SK-N-SH (cell line): ENCODE measurements around the gene CACUL1. TPM values are rescaled to one million over a fixed set of nuclear protein-coding genes. Genes with fewer than 3 reads are reported as not detected.
A peak's percentile ranks its signal among the peaks of the same experiment; 100 is the strongest.

Experiments used
- CTCF ChIA-PET: fragments of 300-600, 350-600 bp; formaldehyde crosslinking; extraction: SDS; loops from one replicate; lab custom pipeline; 2021; lab: Yijun Ruan, JAX
- POLR2A ChIA-PET: fragments of 350-600 bp; sonication (Branson Sonifier 250); formaldehyde crosslinking; extraction: SDS; loops from one replicate; lab custom pipeline; 2020; ENCODE audit warnings: antibody characterized with exemption, inconsistent platforms; lab: Yijun Ruan, JAX
- DNase-seq: peaks from one replicate; pipeline ENCODE4 v3.0.0; 2012
- H2AFZ ChIP-seq: fragments of 200-600 bp; sonication (generic); 2 replicates; pipeline ENCODE4 v1.8.1; 2016; ENCODE audit warnings: antibody characterized with exemption, mild to moderate bottlenecking, low read depth
- H3F3A ChIP-seq: fragments of 200-600 bp; sonication (generic); replicated peaks from 2 replicates; pipeline ENCODE3; 2016; ENCODE audit warnings: antibody characterized with exemption, mild to moderate bottlenecking; ENCODE audit not compliant: insufficient read depth
- H3K27ac ChIP-seq, 2 experiments: fragments of 200-500 bp in 1 of 2; fragments of 200-600 bp in 1 of 2; sonication (Bioruptor generic) in 1 of 2; sonication (generic), shearing (Covaris generic) in 1 of 2; 2 replicates each; pipeline versions ENCODE4 v1.5.1 to v1.6.1; 2014 to 2016; ENCODE audit warnings: low read depth in 2 of 2, inconsistent platforms in 1 of 2, low read length in 1 of 2, mild to moderate bottlenecking in 1 of 2, mixed read lengths in 1 of 2
- H3K27me3 ChIP-seq: fragments of 200-600 bp; sonication (generic), shearing (Covaris generic); 2 replicates; pipeline ENCODE4 v1.6.1; 2016; ENCODE audit warnings: mixed run types; ENCODE audit not compliant: insufficient read depth
- H3K36me3 ChIP-seq, 2 experiments: fragments of 200-500 bp in 1 of 2; fragments of 200-600 bp in 1 of 2; sonication (Bioruptor generic) in 1 of 2; sonication (generic) in 1 of 2; replicated peaks in 1 of 2; 2 replicates each; pipeline versions ENCODE3 to v1.5.1; 2014 to 2016; ENCODE audit warnings: low read length in 1 of 2, mild to moderate bottlenecking in 1 of 2; ENCODE audit not compliant: insufficient read depth in 2 of 2, control insufficient read depth in 1 of 2
- H3K4me1 ChIP-seq, 2 experiments: fragments of 200-500 bp in 1 of 2; fragments of 200-600 bp in 1 of 2; sonication (Bioruptor generic) in 1 of 2; sonication (generic), shearing (Covaris generic) in 1 of 2; 2 replicates each; pipeline versions ENCODE4 v1.5.1 to v1.6.1; 2014 to 2016; ENCODE audit warnings: low read depth in 1 of 2, low read length in 1 of 2, mixed run types in 1 of 2; ENCODE audit not compliant: insufficient read depth in 2 of 2, control insufficient read depth in 1 of 2
- H3K4me2 ChIP-seq: fragments of 200-600 bp; sonication (generic), shearing (Covaris generic); 2 replicates; pipeline ENCODE4 v1.6.1; 2017; ENCODE audit warnings: mixed run types
- H3K4me3 ChIP-seq, 2 experiments: fragments of 200-500 bp in 1 of 2; fragments of 200-600 bp in 1 of 2; sonication (Bioruptor generic) in 1 of 2; sonication (generic), shearing (Covaris generic) in 1 of 2; 2 replicates each; pipeline versions ENCODE4 v1.5.1 to v1.8.1; 2014 to 2016; ENCODE audit warnings: low read depth in 2 of 2, inconsistent platforms in 1 of 2, low read length in 1 of 2, mild to moderate bottlenecking in 1 of 2, mixed read lengths in 1 of 2, moderate library complexity in 1 of 2
- H3K79me2 ChIP-seq: fragments of 200-600 bp; sonication (generic); 2 replicates; pipeline ENCODE4 v1.8.1; 2017; ENCODE audit warnings: mild to moderate bottlenecking; ENCODE audit not compliant: insufficient read depth
- H3K9ac ChIP-seq: fragments of 200-600 bp; sonication (generic); 2 replicates; pipeline ENCODE4 v1.6.1; 2017; ENCODE audit warnings: mixed run types
- H3K9me2 ChIP-seq: fragments of 200-600 bp; sonication (generic); 2 replicates; pipeline ENCODE4 v1.6.1; 2017; ENCODE audit warnings: mixed run types
- H3K9me3 ChIP-seq: fragments of 200-600 bp; sonication (generic); 2 replicates; pipeline ENCODE4 v1.6.1; 2017; ENCODE audit warnings: mixed run types, mild to moderate bottlenecking, moderate library complexity
- H4K20me1 ChIP-seq: fragments of 200-600 bp; sonication (generic); 2 replicates; pipeline ENCODE4 v1.6.1; 2017; ENCODE audit warnings: mild to moderate bottlenecking, mixed run types; ENCODE audit not compliant: insufficient read depth
- CHD2 ChIP-seq: fragments of 150-350 bp; IDR thresholded peaks from 2 replicates; pipeline ENCODE4 v1.6.1; 2018; ENCODE audit warnings: low read length; ENCODE audit not compliant: partially characterized antibody
- ELF1 ChIP-seq: IDR thresholded peaks from 2 replicates; pipeline ENCODE4 v1.4.0; 2012
- EP300 ChIP-seq, 2 experiments: IDR thresholded peaks; 2 replicates each; pipeline versions ENCODE4 v1.4.0 to v1.6.1; 2012; ENCODE audit warnings: borderline replicate concordance in 1 of 2, low read depth in 1 of 2, low read length in 1 of 2
- FOXM1 ChIP-seq: IDR thresholded peaks from 2 replicates; pipeline ENCODE4 v1.4.0; 2012; ENCODE audit warnings: low read depth, mild to moderate bottlenecking
- GATA2 ChIP-seq: sonication (generic); formaldehyde crosslinking; IDR thresholded peaks from 2 replicates; pipeline ENCODE4 v1.5.0; 2020; ENCODE audit warnings: mild to moderate bottlenecking, missing genetic modification reagents
- MEF2A ChIP-seq: IDR thresholded peaks from 2 replicates; pipeline ENCODE4 v1.4.0; 2012; ENCODE audit warnings: low read depth, borderline replicate concordance
- RAD21 ChIP-seq: IDR thresholded peaks from 2 replicates; pipeline ENCODE4 v1.6.1; 2012; ENCODE audit warnings: mild to moderate bottlenecking, low read length
- SIN3A ChIP-seq: IDR thresholded peaks from 2 replicates; pipeline ENCODE4 v1.6.1; 2012; ENCODE audit warnings: low read depth, mild to moderate bottlenecking, low read length, moderate library complexity, borderline replicate concordance
- WGBS: methylation state at CpG from one replicate; pipeline ENCODE4 v1.1.6; 2017; ENCODE audit warnings: low lambda C conversion rate; 5-methylcytosine and 5-hydroxymethylcytosine counted together
- polyA plus RNA-seq, 3 experiments: library from polyadenylated mRNA; depleted of rRNA; stranded (reverse); fragments of >200 nt; gene quantifications; 2 replicates each; pipeline ENCODE4 v1.2.3, GENCODE V29; 2012
- TF ChIP-seq, protein P1 (sequence below): fragments of 200-600 bp; sonication (generic); IDR thresholded peaks from 2 replicates; pipeline ENCODE4 v1.6.1; 2017; ENCODE audit warnings: antibody characterized with exemption, mild to moderate bottlenecking, moderate library complexity

Gene CACUL1
- polyA plus RNA-seq, 1 of the 3 experiments (the other 2 are of a cell fraction), result 2.6 TPM

DNA sequence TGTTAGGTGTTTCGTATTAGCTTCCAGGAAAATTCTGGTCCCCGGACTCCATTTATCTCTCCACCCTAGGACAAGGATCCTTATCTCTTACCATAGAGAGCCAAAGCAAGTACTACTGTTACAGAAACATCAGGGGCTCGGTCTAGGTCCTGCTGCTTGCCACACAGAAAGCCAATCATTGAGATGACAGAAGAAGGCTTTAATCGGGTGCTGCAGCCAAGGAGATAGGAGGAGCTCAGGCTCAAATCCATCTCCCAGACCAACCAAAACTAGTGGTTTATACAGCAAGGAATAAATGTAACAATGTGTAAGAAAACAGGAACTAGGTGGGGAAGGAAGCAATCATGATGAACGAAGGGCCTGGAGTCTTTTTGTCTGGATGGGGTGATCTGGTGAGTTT is 22.2 kb upstream of the CACUL1 start (continued):
- TF ChIP-seq EP300 (IDR thresholded peaks at IDR 0.05; ENCODE audit: borderline replicate concordance in 1 of 2, low read depth in 1 of 2, low read length in 1 of 2) (no peak), RAD21 (no peak), GATA2 (no peak), SIN3A (no peak), FOXM1 (no peak), ELF1 (no peak)

DNA sequence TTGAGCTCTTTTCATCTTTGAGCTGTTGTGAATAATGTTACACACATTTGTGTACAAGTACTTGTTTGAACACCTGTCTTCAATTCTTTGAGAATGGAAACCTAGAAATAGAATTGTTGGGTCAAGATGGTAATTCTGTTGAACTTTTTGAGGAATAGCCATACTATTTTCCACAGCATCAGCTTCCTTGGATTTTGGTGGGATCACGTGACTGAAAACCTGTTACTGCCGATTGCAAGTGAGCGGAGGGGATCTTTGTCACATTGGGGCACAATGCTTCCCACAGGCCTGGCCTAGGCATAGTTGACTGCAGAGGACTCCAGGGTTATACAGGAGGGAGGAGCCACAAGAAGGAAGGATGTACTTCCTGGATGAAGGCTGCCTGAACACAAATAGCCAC is 21.3 kb upstream of the CACUL1 start:
- POLR2A ChIA-PET, result no interaction called here
- H3K9me3 ChIP-seq, result no peaks in the 10 kb centered on the region
- no peak overlapping the region for H3K4me2 ChIP-seq

DNA sequence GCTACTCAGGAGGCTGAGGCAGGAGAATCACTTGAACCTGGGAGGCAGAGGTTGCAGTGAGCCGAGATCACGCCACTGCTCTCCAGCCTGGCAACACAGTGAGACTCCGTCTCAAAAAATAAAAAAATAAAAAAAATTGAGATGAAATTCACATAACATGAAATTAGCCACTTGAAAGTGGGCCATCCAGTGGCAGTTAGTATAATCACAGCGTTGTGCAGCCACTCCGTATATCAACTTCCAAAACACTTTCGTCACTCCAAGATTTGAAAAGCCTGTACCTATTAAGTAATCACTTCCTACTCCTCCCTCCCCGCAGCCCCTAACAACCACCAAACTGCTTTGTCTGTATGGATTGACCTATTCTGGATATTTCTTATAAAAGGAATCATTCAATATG is 20.7 kb upstream of the CACUL1 start:
- ChIA-PET POLR2A (no interaction called here), CTCF (interaction anchor here (0.7 to 1.4 kb wide), 2 partner anchors 8 to 205 kb away, joined by 3 to 4 read pairs; no protein-coding TSS in a partner anchor)

More for the DNA sequence above, 21.3 kb upstream of the CACUL1 start:
- Histone ChIP-seq H3K9me2 (no peaks in the 10 kb centered on the region), H3K27ac (no peak overlapping the region), H3K4me1 (no peaks in the 10 kb centered on the region), H4K20me1 (no peaks in the 10 kb centered on the region), H3K36me3 (no peaks in the 10 kb centered on the region), H3K9ac (no peak overlapping the region), H3K79me2 (no peaks in the 10 kb centered on the region), H3F3A (no peaks in the 10 kb centered on the region), H3K27me3 (no peaks in the 10 kb centered on the region), H3K4me3 (no peak overlapping the region), H2AFZ (no peak overlapping the region)
- WGBS, result 71% methylated on average over 3 of the region's 3 CpGs
- TF ChIP-seq MEF2A, result no peak
- DNase-seq, result no peak
- CTCF ChIA-PET, result interaction anchor here (0.7 kb wide), 1 partner anchor 8 kb away, joined by 3 read pairs; no protein-coding TSS in a partner anchor

More for the DNA sequence above, 20.7 kb upstream of the CACUL1 start:
- Histone ChIP-seq H3K4me1 (no peaks in the 10 kb centered on the region), H3K9ac (no peak overlapping the region), H3F3A (no peaks in the 10 kb centered on the region), H3K79me2 (no peaks in the 10 kb centered on the region), H3K4me3 (no peak overlapping the region), H4K20me1 (no peaks in the 10 kb centered on the region), H3K27ac (no peak overlapping the region), H2AFZ (no peak overlapping the region), H3K27me3 (no peaks in the 10 kb centered on the region), H3K36me3 (no peaks in the 10 kb centered on the region), H3K9me3 (no peaks in the 10 kb centered on the region), H3K4me2 (no peak overlapping the region), H3K9me2 (no peaks in the 10 kb centered on the region)
- DNase-seq, result no peak
- WGBS, result 52% methylated on average over 7 of the region's 7 CpGs
- TF ChIP-seq FOXM1 (no peak), CHD2 (no peak), ELF1 (no peak)
- TF ChIP-seq, protein P1, sequence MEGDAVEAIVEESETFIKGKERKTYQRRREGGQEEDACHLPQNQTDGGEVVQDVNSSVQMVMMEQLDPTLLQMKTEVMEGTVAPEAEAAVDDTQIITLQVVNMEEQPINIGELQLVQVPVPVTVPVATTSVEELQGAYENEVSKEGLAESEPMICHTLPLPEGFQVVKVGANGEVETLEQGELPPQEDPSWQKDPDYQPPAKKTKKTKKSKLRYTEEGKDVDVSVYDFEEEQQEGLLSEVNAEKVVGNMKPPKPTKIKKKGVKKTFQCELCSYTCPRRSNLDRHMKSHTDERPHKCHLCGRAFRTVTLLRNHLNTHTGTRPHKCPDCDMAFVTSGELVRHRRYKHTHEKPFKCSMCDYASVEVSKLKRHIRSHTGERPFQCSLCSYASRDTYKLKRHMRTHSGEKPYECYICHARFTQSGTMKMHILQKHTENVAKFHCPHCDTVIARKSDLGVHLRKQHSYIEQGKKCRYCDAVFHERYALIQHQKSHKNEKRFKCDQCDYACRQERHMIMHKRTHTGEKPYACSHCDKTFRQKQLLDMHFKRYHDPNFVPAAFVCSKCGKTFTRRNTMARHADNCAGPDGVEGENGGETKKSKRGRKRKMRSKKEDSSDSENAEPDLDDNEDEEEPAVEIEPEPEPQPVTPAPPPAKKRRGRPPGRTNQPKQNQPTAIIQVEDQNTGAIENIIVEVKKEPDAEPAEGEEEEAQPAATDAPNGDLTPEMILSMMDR, result peak; percentile 24; the same call in 1 of the 2 replicates
- TF ChIP-seq, all 33 proteins: peak for 1
